Activated naive CD4-positive, alpha-beta T cell treated with anti-CD3 and anti-CD28 coated beads, Interleukin-2, amount 10 ng/mL, durations not matched to agents 7 days and 5 days (primary cell): ENCODE data around the gene RAD51B.

Experiments used
- CTCF ChIA-PET: fragments of 350-600 bp; sonication (Branson Sonifier 250); formaldehyde crosslinking; loops from one replicate; lab custom pipeline; 2021; ENCODE audit warnings: antibody characterized with exemption; lab: Charles Lee
- DNase-seq: peaks from one replicate; pipeline ENCODE4 v3.0.0-alpha.2; 2020
- H3K27ac Mint-ChIP-seq: one replicate; pipeline ENCODE4 v1.8.0; 2021; ENCODE audit warnings: mild to moderate bottlenecking, moderate library complexity, mixed read lengths
- H3K27me3 Mint-ChIP-seq: one replicate; pipeline ENCODE4 v1.8.0; 2021; ENCODE audit warnings: mild to moderate bottlenecking, mixed read lengths
- H3K36me3 Mint-ChIP-seq: one replicate; pipeline ENCODE4 v1.8.0; 2021; ENCODE audit warnings: mixed read lengths
- H3K4me1 Mint-ChIP-seq: one replicate; pipeline ENCODE4 v1.8.0; 2021; ENCODE audit warnings: mixed read lengths
- H3K4me3 Mint-ChIP-seq: one replicate; pipeline ENCODE4 v1.8.0; 2021; ENCODE audit warnings: mild to moderate bottlenecking, moderate library complexity, mixed read lengths
- H3K9me3 Mint-ChIP-seq: one replicate; pipeline ENCODE4 v1.8.0; 2021; ENCODE audit warnings: mixed read lengths

Gene RAD51B

GRCh38 chr14:68264260-68264569, 444.6 kb downstream of the RAD51B start:
- DNase-seq = no peak
- H3K4me3 Mint-ChIP-seq = no peak overlapping the region
- H3K4me1 Mint-ChIP-seq = peaks cover 58% of the 10 kb centered on the region
- no peaks in the 10 kb centered on the region for H3K36me3 Mint-ChIP-seq
- no peaks in the 10 kb centered on the region for H3K27me3 Mint-ChIP-seq
- CTCF ChIA-PET = no interaction called here
- no peak overlapping the region for H3K27ac Mint-ChIP-seq
- H3K9me3 Mint-ChIP-seq = no peaks in the 10 kb centered on the region

DNA sequence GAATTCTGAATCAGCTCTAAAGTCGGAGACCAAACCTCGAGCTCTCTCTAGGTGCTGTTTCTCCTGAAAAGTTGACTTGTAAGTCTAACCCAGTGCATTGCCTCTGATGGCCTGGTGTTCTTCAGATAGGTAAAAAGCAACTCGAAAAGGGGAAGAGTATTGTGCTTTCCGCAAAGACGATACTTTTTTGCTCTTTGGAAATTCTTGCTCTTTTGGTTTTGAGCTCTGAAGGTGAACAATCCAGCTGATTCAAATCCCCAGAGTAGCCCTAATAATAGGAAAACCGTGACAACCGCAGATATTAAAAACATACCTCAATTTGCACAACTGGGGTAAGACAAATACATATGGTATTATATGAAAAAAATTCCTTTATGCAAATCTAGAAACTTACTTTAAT, 447.4 kb downstream of the RAD51B start:
- H3K4me3 Mint-ChIP-seq = no peak overlapping the region
- CTCF ChIA-PET = interaction anchor here (0.6 to 0.7 kb wide), 2 partner anchors 20 to 142 kb away, joined by 3 read pairs; no protein-coding TSS in a partner anchor
- DNase-seq = no peak
- no peaks in the 10 kb centered on the region for H3K9me3 Mint-ChIP-seq
- no peaks in the 10 kb centered on the region for H3K27me3 Mint-ChIP-seq
- H3K36me3 Mint-ChIP-seq = no peaks in the 10 kb centered on the region
- H3K4me1 Mint-ChIP-seq = peaks cover 45% of the 10 kb centered on the region
- H3K27ac Mint-ChIP-seq = no peak overlapping the region

DNA sequence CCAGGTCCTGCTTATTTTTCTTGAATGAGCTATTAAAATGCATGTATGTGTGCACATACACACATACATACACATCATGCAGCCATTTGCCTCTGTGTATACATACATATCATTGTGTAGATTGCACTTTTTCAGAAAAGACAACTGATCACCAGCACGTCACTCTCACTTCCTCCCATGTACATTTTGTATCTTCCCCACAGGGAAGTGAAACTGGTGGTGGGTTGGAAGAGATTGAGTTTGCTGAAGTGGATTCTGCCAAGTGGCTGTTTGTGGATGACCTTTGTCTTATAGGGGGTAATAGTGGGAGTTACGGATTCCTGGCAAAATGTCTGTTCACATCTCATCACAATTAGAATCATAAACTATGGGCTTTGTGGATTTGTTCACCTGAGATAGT, 448.6 kb downstream of the RAD51B start:
- CTCF ChIA-PET = no interaction called here
- no peak for DNase-seq
- Mint-ChIP-seq H3K9me3 (no peaks in the 10 kb centered on the region), H3K27ac (peak overlapping the region; percentile 25), H3K36me3 (no peaks in the 10 kb centered on the region), H3K4me1 (peaks cover 39% of the 10 kb centered on the region), H3K27me3 (no peaks in the 10 kb centered on the region), H3K4me3 (no peak overlapping the region)

DNA sequence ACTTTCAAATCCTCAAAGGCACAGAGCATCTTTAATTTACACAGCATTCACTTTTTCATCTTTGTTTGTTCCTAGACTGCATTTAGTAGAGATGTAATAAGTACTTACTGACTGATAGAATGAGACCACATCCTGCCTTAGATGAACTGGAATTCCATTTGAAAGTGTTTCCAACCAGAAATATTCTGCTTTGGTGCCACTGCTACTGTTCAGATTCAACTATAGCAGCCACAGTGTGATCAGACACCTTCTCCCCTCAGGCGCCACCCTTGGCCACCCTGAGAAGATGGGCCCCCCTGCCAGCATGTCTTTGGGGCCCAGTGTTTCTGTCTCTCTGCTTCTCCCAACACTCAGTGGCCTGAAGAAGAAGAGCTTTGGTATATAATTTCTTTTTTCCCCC, 449.1 kb downstream of the RAD51B start:
- Mint-ChIP-seq H3K4me1 (peaks cover 39% of the 10 kb centered on the region), H3K27me3 (no peaks in the 10 kb centered on the region), H3K4me3 (no peak overlapping the region), H3K36me3 (no peaks in the 10 kb centered on the region), H3K27ac (peak overlapping the region; percentile 25), H3K9me3 (no peaks in the 10 kb centered on the region)
- CTCF ChIA-PET = interaction anchor here (0.5 kb wide), 1 partner anchor 450 kb away, joined by 3 read pairs; no protein-coding TSS in a partner anchor
- DNase-seq = no peak

DNA sequence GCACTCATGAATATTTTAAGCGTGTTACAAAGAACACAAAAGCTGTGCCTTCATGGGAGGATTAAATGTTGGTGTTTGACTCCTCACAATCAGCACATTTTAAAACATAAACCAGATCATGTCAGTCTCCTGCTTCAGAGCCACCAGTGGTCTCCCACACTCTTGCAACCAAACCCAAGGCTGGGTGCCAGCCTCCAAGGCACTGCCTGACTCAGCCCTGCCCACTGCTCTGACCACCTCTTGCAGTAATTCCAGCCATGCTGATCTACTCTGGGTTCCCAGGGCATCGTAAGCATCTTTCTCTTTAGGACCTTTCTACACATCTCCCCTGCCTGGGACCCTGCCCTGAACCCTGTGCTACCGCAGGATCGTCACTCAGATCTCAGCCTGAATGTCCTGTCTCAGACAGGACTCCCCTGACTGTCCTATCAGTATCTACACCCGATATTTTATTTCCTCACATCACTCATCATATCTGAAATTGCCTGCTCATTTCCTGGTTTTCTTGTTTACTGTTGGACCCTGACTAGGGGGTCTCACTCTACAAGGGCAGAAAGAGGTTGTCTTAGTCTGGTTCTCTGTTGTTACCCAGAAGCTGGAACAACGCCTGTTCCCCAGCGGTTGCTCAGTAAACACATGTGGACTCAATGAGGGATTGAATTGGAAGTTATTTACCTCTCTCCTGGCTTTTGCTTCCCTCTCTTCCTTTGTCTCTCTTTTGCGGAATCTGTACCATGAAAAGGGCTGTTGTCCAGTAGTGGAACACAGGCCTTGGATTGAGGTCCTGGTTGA, 449.8 kb downstream of the RAD51B start:
- DNase-seq = no peak
- Mint-ChIP-seq H3K4me3 (no peak overlapping the region), H3K9me3 (no peaks in the 10 kb centered on the region), H3K27ac (no peak overlapping the region), H3K36me3 (no peaks in the 10 kb centered on the region), H3K27me3 (no peaks in the 10 kb centered on the region), H3K4me1 (peaks cover 36% of the 10 kb centered on the region)
- CTCF ChIA-PET = interaction anchor here (0.5 to 1.2 kb wide), 2 partner anchors 14 to 450 kb away, joined by 3 read pairs; no protein-coding TSS in a partner anchor

- H3K4me1 Mint-ChIP-seq = peaks cover 44% of the 10 kb centered on the region
- DNase-seq = no peak
- no peaks in the 10 kb centered on the region for H3K27me3 Mint-ChIP-seq
- CTCF ChIA-PET = interaction anchor here (1.2 kb wide), 1 partner anchor 13 kb away, joined by 3 read pairs; no protein-coding TSS in a partner anchor
- H3K27ac Mint-ChIP-seq = no peak overlapping the region
- H3K4me3 Mint-ChIP-seq = no peak overlapping the region
- H3K9me3 Mint-ChIP-seq = no peaks in the 10 kb centered on the region
- H3K36me3 Mint-ChIP-seq = no peaks in the 10 kb centered on the region
Observed at GRCh38 chr14:68270342-68270741, 450.8 kb downstream of the RAD51B start.

DNA sequence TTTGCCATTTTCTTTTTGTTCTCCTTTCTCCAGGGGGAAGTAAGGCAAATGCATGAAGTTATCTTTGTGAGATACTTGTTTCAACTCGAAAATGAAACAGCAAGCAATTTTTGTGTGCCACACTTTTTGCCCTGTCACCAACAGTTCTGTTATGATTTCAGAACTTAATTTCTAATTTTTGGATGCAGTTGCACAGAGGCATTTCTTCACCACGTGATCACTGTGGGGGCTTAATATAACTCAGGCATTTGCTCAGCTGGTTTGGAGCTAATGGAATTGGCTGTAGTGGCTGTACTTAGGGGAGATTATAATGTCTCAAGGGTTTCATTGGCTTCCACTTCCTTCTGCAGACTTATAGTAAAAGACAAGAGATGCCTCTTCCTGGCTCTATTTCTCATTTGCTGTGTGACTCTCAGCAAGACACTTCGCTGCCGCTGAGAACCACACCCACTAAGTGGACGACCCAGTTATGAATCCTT, 452.4 kb downstream of the RAD51B start:
- no peaks in the 10 kb centered on the region for H3K27me3 Mint-ChIP-seq
- peaks cover 53% of the 10 kb centered on the region for H3K4me1 Mint-ChIP-seq
- no peaks in the 10 kb centered on the region for H3K9me3 Mint-ChIP-seq
- CTCF ChIA-PET = interaction anchor here (1.0 to 1.1 kb wide), 2 partner anchors 31 to 328 kb away, joined by 3 read pairs; no protein-coding TSS in a partner anchor
- no peak overlapping the region for H3K27ac Mint-ChIP-seq
- no peak overlapping the region for H3K4me3 Mint-ChIP-seq
- no peaks in the 10 kb centered on the region for H3K36me3 Mint-ChIP-seq
- no peak for DNase-seq

- CTCF ChIA-PET = no interaction called here
- no peaks in the 10 kb centered on the region for H3K36me3 Mint-ChIP-seq
- peaks cover 40% of the 10 kb centered on the region for H3K4me1 Mint-ChIP-seq
- H3K27ac Mint-ChIP-seq = no peak overlapping the region
- no peaks in the 10 kb centered on the region for H3K9me3 Mint-ChIP-seq
- H3K27me3 Mint-ChIP-seq = no peaks in the 10 kb centered on the region
- DNase-seq = no peak
- H3K4me3 Mint-ChIP-seq = no peak overlapping the region
Observed at GRCh38 chr14:68273413-68273812, 453.8 kb downstream of the RAD51B start.

DNA sequence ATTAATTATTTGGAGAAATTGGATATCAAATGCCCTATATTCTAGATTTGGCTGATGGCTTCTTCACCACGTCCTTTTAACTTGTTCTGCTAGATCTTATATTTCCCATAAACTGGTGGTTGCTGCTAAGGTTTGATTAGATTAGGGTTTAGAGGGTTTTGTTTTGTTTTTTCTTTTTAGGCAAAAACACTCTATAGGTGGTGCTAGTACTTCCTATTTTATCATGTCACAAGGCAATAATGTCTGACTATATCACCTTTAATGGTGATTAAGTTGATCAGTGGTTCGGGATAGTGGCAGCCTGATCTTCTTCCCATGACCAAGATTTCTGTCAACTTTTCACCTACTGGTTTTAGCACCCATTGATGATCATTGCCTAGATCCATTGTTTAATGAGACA, 455.1 kb downstream of the RAD51B start:
- CTCF ChIA-PET = interaction anchor here (1.0 kb wide), 1 partner anchor 25 kb away, joined by 3 read pairs; no protein-coding TSS in a partner anchor

GRCh38 chr14:68278576-68279436, 459.2 kb downstream of the RAD51B start:
- Mint-ChIP-seq H3K4me3 (no peak overlapping the region), H3K27me3 (no peaks in the 10 kb centered on the region), H3K27ac (no peak overlapping the region), H3K9me3 (no peaks in the 10 kb centered on the region), H3K36me3 (peaks cover 4% of the 10 kb centered on the region), H3K4me1 (peaks cover 40% of the 10 kb centered on the region)
- CTCF ChIA-PET = no interaction called here
- no peak for DNase-seq

More for the DNA sequence above, 455.1 kb downstream of the RAD51B start:
- no peaks in the 10 kb centered on the region for H3K27me3 Mint-ChIP-seq
- peaks cover 27% of the 10 kb centered on the region for H3K4me1 Mint-ChIP-seq
- H3K36me3 Mint-ChIP-seq = no peaks in the 10 kb centered on the region
- no peak for DNase-seq
- H3K4me3 Mint-ChIP-seq = no peak overlapping the region
- no peaks in the 10 kb centered on the region for H3K9me3 Mint-ChIP-seq
- H3K27ac Mint-ChIP-seq = no peak overlapping the region

- H3K36me3 Mint-ChIP-seq = peaks cover 4% of the 10 kb centered on the region
- H3K27me3 Mint-ChIP-seq = no peaks in the 10 kb centered on the region
- peaks cover 46% of the 10 kb centered on the region for H3K4me1 Mint-ChIP-seq
- no peaks in the 10 kb centered on the region for H3K9me3 Mint-ChIP-seq
- no peak overlapping the region for H3K4me3 Mint-ChIP-seq
- H3K27ac Mint-ChIP-seq = no peak overlapping the region
- CTCF ChIA-PET = no interaction called here
- no peak for DNase-seq
Observed at GRCh38 chr14:68279437-68279720, 459.8 kb downstream of the RAD51B start.

DNA sequence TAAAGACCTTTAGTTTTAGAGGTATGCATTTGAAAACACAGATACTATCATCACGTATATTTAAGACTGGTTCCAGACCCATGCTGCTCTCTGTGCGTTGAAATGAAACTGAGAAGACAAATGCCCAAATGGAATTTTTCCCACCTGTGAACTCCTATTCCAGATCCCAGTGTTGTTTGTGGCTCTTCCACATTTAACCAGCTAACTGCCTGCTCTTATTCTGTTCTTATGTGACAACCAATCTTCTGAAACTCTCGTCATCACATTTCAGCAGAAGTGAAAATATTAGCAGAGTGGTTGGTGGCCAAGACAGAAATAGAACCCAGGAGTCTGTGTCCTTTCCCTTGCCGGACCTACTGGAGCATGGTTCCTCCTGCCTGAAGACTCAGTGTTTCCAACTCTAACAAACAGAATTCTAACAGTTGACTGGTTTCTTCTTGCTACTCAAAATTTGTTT, 460.2 kb downstream of the RAD51B start:
- peaks cover 4% of the 10 kb centered on the region for H3K36me3 Mint-ChIP-seq
- no peak overlapping the region for H3K4me3 Mint-ChIP-seq
- H3K4me1 Mint-ChIP-seq = peaks cover 47% of the 10 kb centered on the region
- DNase-seq = no peak
- CTCF ChIA-PET = no interaction called here
- no peaks in the 10 kb centered on the region for H3K27me3 Mint-ChIP-seq
- no peak overlapping the region for H3K27ac Mint-ChIP-seq
- no peaks in the 10 kb centered on the region for H3K9me3 Mint-ChIP-seq

DNA sequence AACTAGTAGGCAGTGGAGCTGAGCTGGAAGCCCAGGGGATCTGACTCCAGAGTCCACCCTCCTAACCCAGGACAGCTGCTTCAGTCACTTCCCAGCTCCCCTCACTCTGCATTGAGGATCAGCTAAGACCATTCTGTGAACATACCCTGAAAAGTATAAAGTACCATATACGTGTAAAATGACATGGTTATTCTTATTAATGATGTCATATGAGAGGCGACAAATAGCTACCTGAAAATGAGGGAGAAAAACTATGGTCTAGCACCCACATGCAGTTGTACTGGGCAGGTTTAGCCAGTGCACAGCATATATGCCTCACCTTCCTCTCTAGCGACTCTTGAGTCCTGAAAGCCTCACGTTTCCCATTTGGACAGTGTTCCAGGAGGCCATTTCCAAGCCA, 461.9 kb downstream of the RAD51B start:
- CTCF ChIA-PET = interaction anchor here (1.0 kb wide), 1 partner anchor 35 kb away, joined by 3 read pairs; no protein-coding TSS in a partner anchor
- H3K4me3 Mint-ChIP-seq = no peak overlapping the region
- no peak overlapping the region for H3K27ac Mint-ChIP-seq
- peaks cover 4% of the 10 kb centered on the region for H3K36me3 Mint-ChIP-seq
- no peak for DNase-seq
- H3K27me3 Mint-ChIP-seq = no peaks in the 10 kb centered on the region
- H3K9me3 Mint-ChIP-seq = no peaks in the 10 kb centered on the region
- peaks cover 50% of the 10 kb centered on the region for H3K4me1 Mint-ChIP-seq
